NB4 (cell line): ENCODE results near the gene CAPN10.

Experiments used
- CTCF ChIP-seq: IDR thresholded peaks from one replicate; pipeline ENCODE4 v1.5.1; 2012; ENCODE audit warnings: low read depth, low read length
- MAX ChIP-seq: IDR thresholded peaks from 2 replicates; pipeline ENCODE4 v1.6.1; 2011; ENCODE audit warnings: low read depth, low read length
- POLR2A ChIP-seq: IDR thresholded peaks from 2 replicates; pipeline ENCODE4 v1.6.1; 2011; ENCODE audit warnings: mild to moderate bottlenecking; ENCODE audit not compliant: insufficient read length; ENCODE audit errors: extremely low read depth

- TF ChIP-seq CTCF (peak; percentile 67), POLR2A (no peak), MAX (no peak)
These were observed 17.9 kb downstream of the CAPN10 start for GRCh38 chr2:240604291-240604938.
